Dedifferentiated amniotic fluid mesenchymal stem cell (primary cell): Measurements from ENCODE around the gene LRFN4.

Experiments used
- DNase-seq: peaks from one replicate; pipeline ENCODE4 v3.0.0-alpha.2; 2016; ENCODE audit errors: extremely low spot score

The LRFN4 gene

GRCh38 chr11:66870616-66871520, 14.0 kb downstream of the LRFN4 start:
- DNase-seq = no peak

- DNase-seq = no peak
Observed at GRCh38 chr11:66871521-66871901, 14.6 kb downstream of the LRFN4 start.

- DNase-seq = no peak
Observed at GRCh38 chr11:66874232-66874631, 17.4 kb downstream of the LRFN4 start.

- DNase-seq = no peak
Observed at GRCh38 chr11:66875378-66875777, 18.5 kb downstream of the LRFN4 start.

GRCh38 chr11:66877588-66878385, 20.9 kb downstream of the LRFN4 start:
- no peak for DNase-seq

GRCh38 chr11:66878474-66878873, 21.6 kb downstream of the LRFN4 start:
- no peak for DNase-seq

- DNase-seq = no peak
Observed at GRCh38 chr11:66879000-66879399, 22.1 kb downstream of the LRFN4 start.

GRCh38 chr11:66879583-66879982, 22.7 kb downstream of the LRFN4 start:
- DNase-seq = no peak

- DNase-seq = no peak
Observed at GRCh38 chr11:66879999-66880398, 23.1 kb downstream of the LRFN4 start.

GRCh38 chr11:66880496-66881450, 23.9 kb downstream of the LRFN4 start:
- DNase-seq = no peak

GRCh38 chr11:66881451-66881835, 24.6 kb downstream of the LRFN4 start:
- DNase-seq = no peak

- no peak for DNase-seq
Observed at GRCh38 chr11:66881927-66882452, 25.1 kb downstream of the LRFN4 start.

GRCh38 chr11:66882561-66883015, 25.7 kb downstream of the LRFN4 start:
- no peak for DNase-seq

- DNase-seq = peak; percentile 67
Observed at GRCh38 chr11:66883016-66883965, 26.4 kb downstream of the LRFN4 start.

GRCh38 chr11:66884443-66884842, 27.6 kb downstream of the LRFN4 start:
- no peak for DNase-seq

GRCh38 chr11:66885469-66885868, 28.6 kb downstream of the LRFN4 start:
- DNase-seq = no peak

- DNase-seq = no peak
Observed at GRCh38 chr11:66885950-66886440, 29.1 kb downstream of the LRFN4 start.

- no peak for DNase-seq
Observed at GRCh38 chr11:66886671-66887221, 29.9 kb downstream of the LRFN4 start.

GRCh38 chr11:66887526-66887925, 30.7 kb downstream of the LRFN4 start:
- DNase-seq = no peak

- DNase-seq = no peak
Observed at GRCh38 chr11:66888282-66888681, 31.4 kb downstream of the LRFN4 start.
